ENCODE data around the gene UQCR10.

UQCR10 gene

GRCh38 chr22:29767171-29768051 lies at the start of gene UQCR10:
UQCR10 (plus strand) TSS chr22:29767369; CDS start chr22:29767399, 30 bp downstream.
- peak; percentile 88 to 91 (median 89) for DNase-seq (ENCODE audit: low read depth in 3 of 3)

- DNase-seq (ENCODE audit: low read depth in 3 of 3) = no peak
These were observed 49.4 kb upstream of the UQCR10 start for GRCh38 chr22:29717789-29718188.

- DNase-seq (ENCODE audit: low read depth in 3 of 3) = no peak
These were observed 47.9 kb upstream of the UQCR10 start for GRCh38 chr22:29718949-29719898.

- DNase-seq (ENCODE audit: low read depth in 3 of 3) = no peak
These were observed 47.1 kb upstream of the UQCR10 start, which contains the start of gene CABP7 for GRCh38 chr22:29719899-29720645. CABP7 (plus strand) TSS chr22:29720003; CDS start chr22:29720425, 422 bp downstream.

GRCh38 chr22:29720811-29721323 lies 46.3 kb upstream of the UQCR10 start:
- DNase-seq (ENCODE audit: low read depth in 3 of 3) = no peak

GRCh38 chr22:29722151-29722550 lies 45.0 kb upstream of the UQCR10 start:
- no peak for DNase-seq (ENCODE audit: low read depth in 3 of 3)

- no peak for DNase-seq (ENCODE audit: low read depth in 3 of 3)
These were observed 44.6 kb upstream of the UQCR10 start for GRCh38 chr22:29722587-29722986.

- DNase-seq (ENCODE audit: low read depth in 3 of 3) = no peak
These were observed 43.4 kb upstream of the UQCR10 start for GRCh38 chr22:29723766-29724165.

- DNase-seq (ENCODE audit: low read depth in 3 of 3) = no peak
These were observed 42.3 kb upstream of the UQCR10 start for GRCh38 chr22:29724843-29725242.

GRCh38 chr22:29726106-29726505 lies 41.1 kb upstream of the UQCR10 start:
- DNase-seq (ENCODE audit: low read depth in 3 of 3) = no peak

GRCh38 chr22:29726512-29727130 lies 40.5 kb upstream of the UQCR10 start:
- no peak for DNase-seq (ENCODE audit: low read depth in 3 of 3)

- DNase-seq (ENCODE audit: low read depth in 3 of 3) = peak in 1 of 3 experiments; percentile 22
These were observed 40.0 kb upstream of the UQCR10 start for GRCh38 chr22:29727131-29727523.

GRCh38 chr22:29729161-29729560 lies 38.0 kb upstream of the UQCR10 start:
- DNase-seq (ENCODE audit: low read depth in 3 of 3) = no peak

- DNase-seq (ENCODE audit: low read depth in 3 of 3) = no peak
These were observed 35.9 kb upstream of the UQCR10 start for GRCh38 chr22:29731058-29731850.

- no peak for DNase-seq (ENCODE audit: low read depth in 3 of 3)
These were observed 34.3 kb upstream of the UQCR10 start for GRCh38 chr22:29732883-29733282.

GRCh38 chr22:29733362-29734201 lies 33.6 kb upstream of the UQCR10 start:
- no peak for DNase-seq (ENCODE audit: low read depth in 3 of 3)

- no peak for DNase-seq (ENCODE audit: low read depth in 3 of 3)
These were observed 32.8 kb upstream of the UQCR10 start for GRCh38 chr22:29734406-29734805.

- no peak for DNase-seq (ENCODE audit: low read depth in 3 of 3)
These were observed 32.3 kb upstream of the UQCR10 start for GRCh38 chr22:29734838-29735237.

- no peak for DNase-seq (ENCODE audit: low read depth in 3 of 3)
These were observed 31.8 kb upstream of the UQCR10 start for GRCh38 chr22:29735416-29735815.

Data from stimulated activated CD4-positive, alpha-beta T cell treated with anti-CD3 and anti-CD28 coated beads, TNF-alpha, amount 100 ng/mL, for 24 hours (primary cell).